WI38 (cell line): ENCODE results near the gene SOAT2.

Experiments
- H3K4me3 ChIP-seq: 2 replicates; pipeline ENCODE4 v1.5.1; 2011; ENCODE audit warnings: low read depth, mild to moderate bottlenecking, control low read depth, low read length
- TF ChIP-seq, protein P1 (sequence below): IDR thresholded peaks from 2 replicates; pipeline ENCODE4 v1.5.1; 2012; ENCODE audit warnings: low read depth, mild to moderate bottlenecking, control low read depth, low read length

Gene SOAT2

DNA sequence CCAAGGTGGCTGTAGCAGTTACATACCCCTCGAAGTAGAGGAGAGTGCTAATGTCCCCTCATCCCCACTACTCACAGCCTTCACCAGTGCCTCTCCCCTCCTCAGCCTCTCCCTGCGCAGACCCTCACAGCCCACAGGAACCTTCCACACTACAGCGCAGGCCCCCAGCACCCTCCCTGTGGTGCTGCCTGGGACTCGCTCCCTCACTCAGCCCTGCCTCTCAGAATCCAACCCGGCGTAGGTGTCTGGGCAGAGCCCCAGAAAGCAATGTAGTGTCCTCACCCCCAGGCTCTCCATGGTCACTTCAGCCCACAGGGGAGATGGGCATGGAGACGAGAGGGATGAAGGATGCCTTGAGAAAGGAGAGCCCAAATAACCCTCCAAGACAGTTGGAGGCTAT, 66.4 kb downstream of the SOAT2 start:
- TF ChIP-seq, protein P1, sequence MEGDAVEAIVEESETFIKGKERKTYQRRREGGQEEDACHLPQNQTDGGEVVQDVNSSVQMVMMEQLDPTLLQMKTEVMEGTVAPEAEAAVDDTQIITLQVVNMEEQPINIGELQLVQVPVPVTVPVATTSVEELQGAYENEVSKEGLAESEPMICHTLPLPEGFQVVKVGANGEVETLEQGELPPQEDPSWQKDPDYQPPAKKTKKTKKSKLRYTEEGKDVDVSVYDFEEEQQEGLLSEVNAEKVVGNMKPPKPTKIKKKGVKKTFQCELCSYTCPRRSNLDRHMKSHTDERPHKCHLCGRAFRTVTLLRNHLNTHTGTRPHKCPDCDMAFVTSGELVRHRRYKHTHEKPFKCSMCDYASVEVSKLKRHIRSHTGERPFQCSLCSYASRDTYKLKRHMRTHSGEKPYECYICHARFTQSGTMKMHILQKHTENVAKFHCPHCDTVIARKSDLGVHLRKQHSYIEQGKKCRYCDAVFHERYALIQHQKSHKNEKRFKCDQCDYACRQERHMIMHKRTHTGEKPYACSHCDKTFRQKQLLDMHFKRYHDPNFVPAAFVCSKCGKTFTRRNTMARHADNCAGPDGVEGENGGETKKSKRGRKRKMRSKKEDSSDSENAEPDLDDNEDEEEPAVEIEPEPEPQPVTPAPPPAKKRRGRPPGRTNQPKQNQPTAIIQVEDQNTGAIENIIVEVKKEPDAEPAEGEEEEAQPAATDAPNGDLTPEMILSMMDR = no peak

DNA sequence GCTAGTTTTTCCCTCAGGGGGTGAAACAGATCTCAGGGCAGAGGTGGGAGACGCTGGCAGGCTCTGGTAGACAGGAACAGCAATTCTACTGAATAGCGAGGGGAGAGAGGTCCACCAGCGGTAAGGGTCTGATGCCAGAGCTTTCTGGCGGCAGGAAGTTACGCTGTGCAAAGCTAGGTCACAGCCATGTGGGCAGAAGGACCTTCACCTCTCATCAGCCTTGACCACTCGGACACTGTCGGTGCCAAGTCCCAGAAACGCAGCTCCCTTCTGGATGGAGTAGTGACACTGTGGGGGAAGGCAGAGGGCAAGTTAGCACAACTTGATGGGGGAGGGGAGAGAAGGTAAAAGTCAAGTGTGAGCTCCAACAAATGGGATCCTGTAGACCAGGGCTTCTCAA, 66.9 kb downstream of the SOAT2 start:
- H3K4me3 ChIP-seq = no peak overlapping the region
- TF ChIP-seq, protein P1 = no peak

More for the DNA sequence above, 66.4 kb downstream of the SOAT2 start:
- H3K4me3 ChIP-seq = no peak overlapping the region

DNA sequence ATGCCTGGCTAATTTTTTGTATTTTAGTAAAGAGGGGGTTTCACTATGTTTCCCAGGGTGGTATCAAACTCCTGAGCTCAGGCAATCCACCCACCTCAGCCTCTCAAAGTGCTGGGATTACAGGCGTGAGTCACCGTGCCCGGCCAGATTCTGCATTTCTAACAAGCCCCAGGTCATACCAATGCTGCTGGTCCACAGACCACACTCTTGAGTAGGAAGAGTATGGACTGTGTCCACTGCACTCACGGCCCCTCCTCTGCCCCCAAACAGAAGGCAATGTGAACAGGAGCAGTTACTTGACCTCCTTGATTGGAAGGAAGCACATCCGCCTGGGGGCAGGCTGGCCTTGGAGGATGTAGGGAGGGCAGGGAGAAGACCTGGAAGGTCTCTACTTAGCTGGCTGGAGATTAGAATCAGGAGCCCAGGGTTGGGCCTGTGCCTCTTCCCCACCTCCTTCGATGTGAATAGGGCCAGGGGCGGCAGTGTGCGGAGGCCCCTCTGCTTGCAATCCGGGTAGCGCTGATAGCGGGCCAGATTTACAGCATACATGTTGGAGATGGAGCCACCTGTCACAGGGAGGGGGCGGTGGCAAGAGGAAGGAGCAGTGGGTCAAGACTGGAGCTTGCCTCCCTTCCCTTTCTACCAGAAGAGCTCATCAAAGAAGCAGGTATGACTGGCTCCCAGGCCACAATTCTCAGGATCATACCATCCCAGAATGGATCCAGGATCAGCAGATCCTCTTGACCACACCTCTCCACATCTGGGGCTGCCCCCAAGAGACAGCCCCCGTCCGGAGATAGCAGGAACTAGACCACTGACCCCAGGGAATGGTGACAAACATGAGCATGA, 67.8 kb downstream of the SOAT2 start:
- TF ChIP-seq, protein P1 = no peak
- no peak overlapping the region for H3K4me3 ChIP-seq

DNA sequence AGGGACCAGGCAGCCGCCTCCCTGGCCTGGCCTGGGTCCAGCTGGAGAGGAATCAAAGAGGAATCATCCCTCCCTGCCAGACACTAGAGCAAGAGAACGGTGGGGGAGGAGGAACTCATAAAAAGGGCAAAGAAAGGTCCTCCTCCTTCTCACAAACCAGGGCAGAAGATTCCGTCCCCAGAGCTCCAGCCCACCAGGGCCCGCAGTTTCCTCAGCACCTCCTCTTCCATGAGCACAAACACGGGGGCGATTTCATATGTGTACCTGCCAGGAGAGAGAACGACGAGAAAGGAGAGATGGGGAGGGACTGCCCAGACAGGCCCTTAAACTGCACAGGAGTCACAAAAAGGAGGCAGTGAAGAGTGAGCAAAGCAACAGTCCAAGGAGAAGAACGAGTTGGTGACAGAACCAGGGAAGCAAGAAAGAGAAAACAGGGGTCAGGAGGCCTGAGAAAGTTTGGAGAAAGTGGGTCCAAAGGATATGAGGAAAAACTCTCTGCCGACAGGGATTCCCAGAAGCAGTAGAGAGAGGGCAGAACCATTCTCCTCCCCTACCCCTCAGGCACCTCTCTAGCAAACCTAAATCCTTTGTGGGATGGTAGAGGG, 68.5 kb downstream of the SOAT2 start:
- TF ChIP-seq, protein P1 = no peak
- H3K4me3 ChIP-seq = no peak overlapping the region

DNA sequence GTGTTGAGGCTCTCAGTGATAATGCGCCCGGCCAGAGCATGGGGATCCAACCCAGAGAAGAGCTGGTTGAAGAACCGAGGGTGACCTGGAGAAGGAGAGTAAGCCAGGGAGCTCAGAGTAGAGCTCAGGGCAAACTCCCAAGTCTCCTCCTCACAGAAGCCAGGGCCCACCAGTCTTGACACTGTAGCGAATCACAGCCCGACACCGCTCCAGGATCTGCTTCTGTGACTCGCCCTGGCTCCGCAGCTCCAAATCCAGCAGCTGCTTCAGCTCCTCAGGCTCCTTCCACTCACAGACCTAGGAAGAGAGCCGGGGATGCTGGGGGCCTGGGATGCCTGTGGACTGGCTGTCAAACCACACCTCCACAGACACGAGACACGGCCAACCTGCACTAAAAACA, 69.1 kb downstream of the SOAT2 start:
- no peak overlapping the region for H3K4me3 ChIP-seq
- TF ChIP-seq, protein P1 = no peak

DNA sequence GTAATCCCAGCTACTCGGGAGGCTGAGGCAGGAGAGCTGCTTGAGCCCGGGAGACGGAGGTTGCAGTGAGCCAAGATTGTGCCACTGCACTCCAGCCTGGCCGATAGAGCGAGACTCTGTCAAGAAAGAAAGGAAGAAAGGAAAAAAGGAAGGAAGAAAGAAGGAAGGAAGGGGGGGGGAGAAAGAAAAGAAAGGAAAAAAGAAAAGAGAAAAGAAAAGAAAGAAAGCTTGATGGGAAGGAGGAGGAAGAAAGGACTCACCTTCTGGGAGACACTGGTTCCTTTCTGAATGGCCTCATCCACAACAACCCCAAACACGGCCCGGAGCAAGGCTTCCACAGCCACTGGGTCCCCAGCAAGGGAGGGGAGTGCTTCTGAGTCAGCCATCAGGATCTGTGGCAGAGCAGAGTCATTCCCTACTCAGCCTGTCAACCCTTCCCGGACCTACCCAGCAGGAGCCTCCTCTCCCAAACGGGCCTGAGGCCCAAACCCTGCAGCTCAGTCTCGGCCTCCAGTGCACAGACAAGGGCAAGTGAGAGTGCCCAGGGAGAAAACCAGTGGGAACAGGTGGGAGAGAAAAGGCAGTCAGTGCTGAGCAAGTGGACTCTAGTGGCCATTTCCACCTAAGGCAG, 69.9 kb downstream of the SOAT2 start:
- no peak overlapping the region for H3K4me3 ChIP-seq
- TF ChIP-seq, protein P1 = no peak
